Thymus (tissue), 11 donors: Measurements from ENCODE around the gene C1QBP. TPM values are rescaled to one million over a fixed set of nuclear protein-coding genes. Genes with fewer than 3 reads are reported as not detected.
A peak's percentile ranks its signal among the peaks of the same experiment; 100 is the strongest.

Experiments used
- DNase-seq, 9 donors: peaks; one replicate each; pipeline ENCODE4 v3.0.0-alpha.2; 2013; ENCODE audit warnings: low spot score in 9 of 9, low read depth in 6 of 9, missing footprints in 1 of 9
- H3K27ac ChIP-seq, 2 donors: one replicate each; pipeline ENCODE4 v1.5.1; 2013; ENCODE audit warnings: control low read depth in 1 of 2, low read depth in 1 of 2, low read length in 1 of 2, mild to moderate bottlenecking in 1 of 2, moderate library complexity in 1 of 2
- H3K27me3 ChIP-seq, 2 donors: one replicate each; pipeline ENCODE4 v1.5.1; 2013; ENCODE audit warnings: low read length in 1 of 2; ENCODE audit not compliant: control insufficient read depth in 2 of 2, insufficient read depth in 1 of 2
- H3K36me3 ChIP-seq, 2 donors: one replicate each; pipeline ENCODE4 v1.5.1; 2013; ENCODE audit warnings: low read length in 1 of 2, mild to moderate bottlenecking in 1 of 2, moderate library complexity in 1 of 2; ENCODE audit not compliant: control insufficient read depth in 2 of 2, insufficient read depth in 2 of 2
- H3K4me1 ChIP-seq, 2 donors: one replicate each; pipeline ENCODE4 v1.5.1; 2013; ENCODE audit warnings: low read length in 2 of 2; ENCODE audit not compliant: control insufficient read depth in 2 of 2, insufficient read depth in 2 of 2
- H3K4me3 ChIP-seq, 2 donors: one replicate each; pipeline ENCODE4 v1.5.1; 2013; ENCODE audit warnings: low read length in 2 of 2, control low read depth in 1 of 2, mild to moderate bottlenecking in 1 of 2
- H3K9me3 ChIP-seq, 2 donors: one replicate each; pipeline ENCODE4 v1.5.1; 2013; ENCODE audit warnings: low read length in 1 of 2, mild to moderate bottlenecking in 1 of 2; ENCODE audit not compliant: control insufficient read depth in 2 of 2, insufficient read depth in 1 of 2
- WGBS: extraction: QIAGEN DNeasy Blood & Tissue Kit; methylation state at CpG from one replicate; pipeline ENCODE4 v1.1.7; 2013; 5-methylcytosine and 5-hydroxymethylcytosine counted together
- polyA plus RNA-seq: library from polyadenylated mRNA; stranded (reverse); fragments of 200-250 nt; gene quantifications from one replicate; pipeline ENCODE4 v1.2.3, GENCODE V29; 2013
- total RNA-seq: library from RNA; stranded (reverse); fragments of 120-200 nt; gene quantifications from one replicate; pipeline ENCODE4 v1.2.4, GENCODE V29; 2013
- donor health status: healthy.

The C1QBP gene
- total and polyA plus RNA-seq, 2 donors: 95.1 to 246 TPM

DNA sequence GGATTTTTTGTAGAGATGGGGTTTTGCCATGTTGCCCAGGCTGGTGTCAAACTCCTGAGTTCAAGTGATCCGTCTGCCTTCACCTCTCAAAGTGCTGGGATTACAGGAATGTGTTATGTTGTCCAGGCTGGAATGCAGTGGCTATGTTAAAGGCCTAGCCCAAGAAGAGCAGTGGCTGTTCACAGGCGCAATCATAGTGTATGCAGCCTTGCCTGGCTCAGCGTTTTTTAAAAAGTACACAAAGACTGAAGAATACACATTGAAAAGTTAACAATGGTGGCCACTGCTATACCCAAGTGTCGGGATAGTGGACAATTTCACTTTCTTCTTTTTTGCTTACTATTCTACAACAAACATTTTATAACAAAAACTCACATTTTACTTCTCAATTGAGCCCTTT is 40.0 kb upstream of the C1QBP start:
- WGBS: 99% methylated on average over 4 of the region's 4 CpGs
- Histone ChIP-seq H3K27ac (no peak overlapping the region), H3K27me3 (no peaks in the 10 kb centered on the region), H3K36me3 (peaks cover 53 to 74% of the 10 kb centered on the region in 2 donors), H3K4me1 (no peaks in the 10 kb centered on the region), H3K4me3 (no peak overlapping the region), H3K9me3 (no peaks in the 10 kb centered on the region)
- no peak for DNase-seq

DNA sequence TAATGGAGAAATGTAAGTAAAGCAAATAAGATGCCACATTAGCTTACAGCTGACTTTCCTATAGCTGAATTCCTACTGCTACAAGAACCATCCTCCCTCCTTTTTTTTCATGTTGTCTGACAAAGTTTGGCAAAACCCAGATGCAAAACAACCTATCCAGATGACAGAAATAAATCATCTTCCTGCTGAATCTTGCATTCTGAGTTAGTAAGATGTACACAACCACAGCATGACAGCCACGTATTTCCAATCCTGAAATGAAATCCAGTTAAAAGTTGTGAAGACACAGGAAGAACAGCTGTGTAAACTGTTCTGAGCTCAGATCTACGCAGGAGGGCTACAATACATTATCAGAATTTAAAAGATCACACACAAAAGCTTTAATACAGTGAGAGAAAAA is 35.0 kb upstream of the C1QBP start:
- Histone ChIP-seq H3K4me1 (no peaks in the 10 kb centered on the region), H3K27ac (no peak overlapping the region), H3K36me3 (peaks cover 31 to 43% of the 10 kb centered on the region in 2 donors), H3K9me3 (no peaks in the 10 kb centered on the region), H3K4me3 (no peak overlapping the region), H3K27me3 (no peaks in the 10 kb centered on the region)
- DNase-seq: no peak
- WGBS: over 99% methylated on average over 2 of the region's 2 CpGs

DNA sequence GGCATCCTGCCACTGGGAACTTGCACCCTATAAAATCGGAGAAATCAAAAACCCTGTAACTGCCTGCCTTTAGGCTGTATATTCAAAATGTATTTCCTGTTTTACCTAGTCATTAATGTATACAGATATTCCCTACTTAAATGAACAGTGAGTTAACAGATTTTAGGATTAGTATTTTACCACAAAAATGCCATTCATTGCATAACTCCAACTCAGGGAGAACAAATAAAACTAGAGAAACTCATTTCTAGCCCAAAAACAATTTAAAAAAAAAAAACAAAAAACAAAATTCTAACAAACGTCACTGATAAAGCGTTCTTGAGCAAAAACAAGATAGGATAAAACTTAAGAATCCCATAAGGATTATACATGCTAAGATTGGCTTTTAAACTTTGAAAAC is 33.6 kb upstream of the C1QBP start:
- Histone ChIP-seq H3K27ac (no peak overlapping the region), H3K4me1 (peaks cover 6 to 7% of the 10 kb centered on the region in 2 donors), H3K36me3 (peaks cover 20 to 30% of the 10 kb centered on the region in 2 donors), H3K9me3 (no peaks in the 10 kb centered on the region), H3K4me3 (no peak overlapping the region), H3K27me3 (no peaks in the 10 kb centered on the region)
- 99% methylated on average over 3 of the region's 3 CpGs for WGBS
- DNase-seq: no peak

DNA sequence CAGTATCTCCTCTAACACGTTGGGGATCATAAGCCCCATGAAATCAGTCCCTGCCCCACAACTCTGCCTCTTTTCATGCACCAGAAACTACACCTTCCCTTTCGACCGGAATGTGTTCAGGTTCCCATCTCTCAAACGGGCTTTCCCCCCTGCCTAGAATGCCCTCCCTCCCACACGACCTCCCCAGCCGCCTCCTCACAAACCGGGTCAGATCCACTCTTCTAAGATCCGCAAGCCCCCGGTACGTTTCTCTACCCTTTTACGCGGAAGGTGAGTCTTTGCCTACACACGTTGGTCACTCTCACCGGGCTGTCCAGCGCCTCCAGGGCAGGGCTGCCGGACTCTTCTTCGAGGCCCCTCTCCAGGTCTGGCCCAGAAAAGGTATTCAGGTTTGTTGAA is 29.1 kb upstream of the C1QBP start:
- WGBS: under 1% methylated on average over 17 of the region's 17 CpGs
- Histone ChIP-seq H3K4me1 (peaks cover 11 to 17% of the 10 kb centered on the region in 2 donors), H3K27me3 (no peaks in the 10 kb centered on the region), H3K36me3 (peaks cover 2 to 7% of the 10 kb centered on the region in 2 donors), H3K4me3 (peak overlapping the region; percentile 64 to 93), H3K9me3 (no peaks in the 10 kb centered on the region), H3K27ac (no peak overlapping the region)
- DNase-seq: peak in 4 of 9 donors; percentile 5 to 32 (median 8)

DNA sequence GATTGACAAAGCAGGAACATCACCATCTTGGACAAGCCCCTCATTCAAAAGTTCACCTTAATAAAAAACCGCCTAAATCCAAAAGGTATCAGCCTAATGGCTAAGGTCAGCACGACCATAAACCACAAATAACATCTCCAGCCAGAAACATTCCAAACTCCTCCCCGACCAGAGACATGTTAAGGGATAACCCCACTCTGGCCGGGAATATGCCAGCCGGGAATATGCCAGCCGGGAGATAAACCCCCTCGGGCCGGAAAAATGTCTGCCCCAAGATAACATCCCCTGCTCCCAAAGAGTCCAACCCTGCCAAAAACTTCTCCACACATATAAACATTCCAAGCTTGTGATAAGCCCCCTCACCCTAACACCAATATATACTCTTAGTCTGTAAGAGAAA is 28.5 kb upstream of the C1QBP start:
- no peak overlapping the region for H3K27ac ChIP-seq
- H3K36me3 ChIP-seq: peaks cover 0 to 5% of the 10 kb centered on the region in 2 donors
- no peak for DNase-seq
- peak overlapping the region; percentile 64 to 93 for H3K4me3 ChIP-seq
- peaks cover 11 to 17% of the 10 kb centered on the region in 2 donors for H3K4me1 ChIP-seq
- 32% methylated on average over 8 of the region's 8 CpGs for WGBS
- H3K9me3 ChIP-seq: no peaks in the 10 kb centered on the region
- H3K27me3 ChIP-seq: no peaks in the 10 kb centered on the region

DNA sequence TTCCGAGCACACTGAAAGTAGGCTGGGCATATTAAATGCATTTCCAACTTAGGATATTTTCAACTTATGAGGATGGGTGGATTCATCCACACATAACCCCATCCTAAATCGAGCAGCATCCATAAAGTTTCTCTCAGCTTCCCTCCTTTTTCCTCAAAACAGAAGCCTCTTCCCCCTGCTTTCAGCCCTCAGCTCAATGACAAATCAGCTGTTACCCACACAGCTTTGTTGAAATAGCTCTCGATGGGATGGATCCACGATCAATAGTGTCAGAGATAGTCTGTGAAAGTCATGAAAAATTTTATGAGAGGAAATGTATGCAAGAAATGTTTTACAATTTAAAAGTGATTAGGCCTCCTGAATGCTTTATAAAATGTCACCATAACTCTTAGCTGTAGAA is 27.3 kb upstream of the C1QBP start:
- 96% methylated on average over 4 of the region's 4 CpGs for WGBS
- Histone ChIP-seq H3K27me3 (no peaks in the 10 kb centered on the region), H3K27ac (no peak overlapping the region), H3K9me3 (no peaks in the 10 kb centered on the region), H3K36me3 (peaks cover 4 to 8% of the 10 kb centered on the region in 2 donors), H3K4me3 (no peak overlapping the region), H3K4me1 (peaks cover 11 to 17% of the 10 kb centered on the region in 2 donors)
- DNase-seq: no peak

DNA sequence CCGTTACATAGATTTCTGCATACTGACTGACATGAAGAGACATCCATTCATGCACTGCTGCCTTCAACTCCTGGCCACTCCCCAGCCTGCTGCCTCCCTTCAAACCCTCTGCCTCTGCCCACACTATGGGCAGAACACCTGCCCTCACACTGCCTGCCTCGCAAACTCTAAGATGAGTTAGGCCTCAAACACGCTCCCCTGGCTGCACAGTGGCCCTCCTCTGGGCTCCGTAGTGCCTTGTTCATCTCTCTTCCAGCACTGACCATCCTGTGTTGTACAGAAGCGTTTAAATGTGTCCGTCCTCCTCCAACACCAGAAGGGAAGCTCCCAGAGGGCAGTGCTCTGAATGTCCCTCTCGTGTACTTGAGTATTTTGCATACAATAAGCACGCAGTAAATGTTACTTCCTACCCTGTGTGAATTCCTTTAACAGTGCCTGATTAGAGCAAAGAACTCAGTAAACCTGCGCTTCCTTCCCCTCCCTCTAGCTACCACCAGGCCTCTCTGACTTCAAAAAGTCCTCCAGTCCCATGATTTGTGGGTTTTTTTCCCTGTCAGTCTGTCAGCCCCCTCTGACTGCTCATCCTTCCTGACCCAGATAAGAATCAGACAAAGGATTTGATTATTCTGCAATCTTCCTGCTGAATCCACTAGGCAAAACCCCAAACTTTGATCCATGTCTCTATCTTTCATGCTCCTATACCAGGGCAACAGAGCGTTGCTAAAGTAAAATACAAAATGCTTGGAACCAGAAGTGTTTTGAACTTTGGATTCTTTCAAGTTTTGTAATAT is 26.0 kb upstream of the C1QBP start:
- H3K36me3 ChIP-seq: peaks cover 4 to 13% of the 10 kb centered on the region in 2 donors
- no peak overlapping the region for H3K4me3 ChIP-seq
- no peaks in the 10 kb centered on the region for H3K27me3 ChIP-seq
- DNase-seq: no peak
- no peak overlapping the region for H3K27ac ChIP-seq
- H3K9me3 ChIP-seq: no peaks in the 10 kb centered on the region
- WGBS: 92% methylated on average over 10 of the region's 10 CpGs
- peaks cover 11 to 17% of the 10 kb centered on the region in 2 donors for H3K4me1 ChIP-seq

DNA sequence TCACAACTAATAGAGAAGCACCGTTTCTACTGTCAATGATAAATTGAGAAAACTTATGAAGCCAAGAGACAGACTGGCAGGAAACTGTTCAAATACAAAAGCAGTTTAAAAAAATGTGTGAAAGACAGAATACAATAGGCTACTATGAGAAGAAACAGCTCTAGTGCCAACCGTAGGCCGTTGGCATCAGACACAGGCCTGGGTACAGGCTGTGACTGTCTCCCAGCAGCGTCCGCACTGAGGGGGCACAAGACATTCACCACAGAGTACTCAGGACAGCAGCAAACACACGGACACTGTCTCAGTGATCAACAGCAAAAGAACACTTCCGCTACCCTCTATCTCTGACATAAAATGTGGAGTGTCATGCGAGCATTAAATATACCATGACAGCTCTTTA is 7.8 kb upstream of the C1QBP start:
- no peak for DNase-seq
- H3K36me3 ChIP-seq: peaks cover 52 to 61% of the 10 kb centered on the region in 2 donors
- H3K4me1 ChIP-seq: no peaks in the 10 kb centered on the region
- 97% methylated on average over 8 of the region's 8 CpGs for WGBS
- no peaks in the 10 kb centered on the region for H3K9me3 ChIP-seq
- H3K27ac ChIP-seq: no peak overlapping the region
- no peaks in the 10 kb centered on the region for H3K27me3 ChIP-seq
- no peak overlapping the region for H3K4me3 ChIP-seq

DNA sequence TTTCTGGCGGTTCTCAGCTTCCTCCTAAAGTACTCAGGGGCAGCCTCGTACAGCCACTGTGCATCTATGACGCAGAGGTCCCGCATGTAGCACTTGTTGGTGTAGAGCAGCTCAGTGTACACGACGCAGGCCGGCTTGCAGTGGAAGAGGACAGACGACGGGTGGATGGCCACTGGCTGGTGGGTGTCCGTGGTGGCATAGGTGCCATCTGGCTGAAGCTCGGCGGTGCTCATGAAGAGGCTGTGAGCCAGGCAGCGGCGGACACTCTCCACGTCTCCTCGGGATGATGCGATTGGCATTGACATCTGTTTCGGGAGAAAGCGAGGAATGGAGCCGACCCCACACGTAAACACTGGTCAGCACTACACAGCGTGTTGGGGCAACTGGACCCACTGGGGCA is 5.3 kb upstream of the C1QBP start:
- Histone ChIP-seq H3K9me3 (no peaks in the 10 kb centered on the region), H3K27me3 (no peaks in the 10 kb centered on the region), H3K4me3 (no peak overlapping the region), H3K27ac (no peak overlapping the region), H3K36me3 (peaks cover 37 to 43% of the 10 kb centered on the region in 2 donors), H3K4me1 (peaks cover 0 to 3% of the 10 kb centered on the region in 2 donors)
- 99% methylated on average over 22 of the region's 22 CpGs for WGBS
- no peak for DNase-seq
